OCI-LY1 (cell line): ENCODE measurements around the gene RASGEF1B.

ENCODE experiments used
- H2AFZ ChIP-seq: fragments of 200-600 bp; sonication (generic), shearing (Covaris generic); 2 replicates; pipeline ENCODE4 v1.6.0; 2014; ENCODE audit warnings: antibody characterized with exemption, mild to moderate bottlenecking, low read length
- H3F3A ChIP-seq: fragments of 200-600 bp; sonication (generic), shearing (Covaris generic); 2 replicates; pipeline ENCODE4 v1.6.0; 2014; ENCODE audit warnings: mild to moderate bottlenecking, antibody characterized with exemption, low read length, moderate library complexity; ENCODE audit not compliant: insufficient read depth
- H3K27ac ChIP-seq: fragments of 200-600 bp; sonication (generic); 2 replicates; pipeline ENCODE4 v1.5.1; 2014; ENCODE audit warnings: low read length, mixed run types, mild to moderate bottlenecking, low read depth; ENCODE audit not compliant: poor library complexity, severe bottlenecking
- H3K27me3 ChIP-seq: fragments of 200-600 bp; sonication (generic); 2 replicates; pipeline ENCODE4 v1.6.0; 2014; ENCODE audit warnings: antibody characterized with exemption, mild to moderate bottlenecking, low read length, moderate library complexity; ENCODE audit not compliant: insufficient read depth
- H3K36me3 ChIP-seq: fragments of 200-600 bp; sonication (generic); 2 replicates; pipeline ENCODE4 v1.6.1; 2014; ENCODE audit warnings: mild to moderate bottlenecking, antibody characterized with exemption, low read length, moderate library complexity, mixed read lengths; ENCODE audit not compliant: insufficient read depth
- H3K4me1 ChIP-seq: fragments of 200-600 bp; sonication (generic); 2 replicates; pipeline ENCODE4 v1.5.1; 2014; ENCODE audit warnings: mild to moderate bottlenecking, low read length, moderate library complexity; ENCODE audit not compliant: insufficient read depth, severe bottlenecking
- H3K4me2 ChIP-seq: fragments of 200-600 bp; sonication (generic), shearing (Covaris generic); 2 replicates; pipeline ENCODE4 v1.6.1; 2014; ENCODE audit warnings: low read length
- H3K4me3 ChIP-seq: fragments of 200-600 bp; sonication (generic); 2 replicates; pipeline ENCODE4 v1.5.1; 2014; ENCODE audit warnings: low read length, low read depth, mild to moderate bottlenecking, mixed read lengths; ENCODE audit not compliant: poor library complexity, severe bottlenecking
- H3K79me2 ChIP-seq: fragments of 200-600 bp; shearing (Covaris generic); 2 replicates; pipeline ENCODE4 v1.6.1; 2016; ENCODE audit warnings: mixed run types, low read length, mixed read lengths; ENCODE audit not compliant: insufficient read depth
- H3K9ac ChIP-seq: fragments of 200-600 bp; sonication (generic), shearing (Covaris generic); 2 replicates; pipeline ENCODE4 v1.6.1; 2014; ENCODE audit warnings: mild to moderate bottlenecking, low read length, mixed read lengths
- H3K9me2 ChIP-seq: fragments of 200-600 bp; sonication (generic), shearing (Covaris generic); 2 replicates; pipeline ENCODE4 v1.6.1; 2014; ENCODE audit warnings: low read depth, mild to moderate bottlenecking, low read length, mixed read lengths
- H3K9me3 ChIP-seq: fragments of 200-600 bp; shearing (Covaris generic); 2 replicates; pipeline ENCODE4 v1.6.1; 2014; ENCODE audit warnings: low read length, mixed read lengths
- H4K20me1 ChIP-seq: fragments of 200-600 bp; sonication (generic), shearing (Covaris generic); 2 replicates; pipeline ENCODE4 v1.6.0; 2016; ENCODE audit warnings: mild to moderate bottlenecking, low read length; ENCODE audit not compliant: insufficient read depth
- EZH2 ChIP-seq: fragments of 200-600 bp; sonication (generic), shearing (Covaris generic); IDR thresholded peaks from 2 replicates; pipeline ENCODE4 v1.8.0; 2017; ENCODE audit warnings: borderline replicate concordance, mixed run types, mild to moderate bottlenecking, antibody characterized with exemption, low read length, moderate library complexity, mixed read lengths
- TF ChIP-seq, protein P1 (sequence below): fragments of 200-600 bp; sonication (generic), shearing (Covaris generic); IDR thresholded peaks from 2 replicates; pipeline ENCODE4 v1.5.1; 2017; ENCODE audit warnings: mild to moderate bottlenecking, antibody characterized with exemption, low read length, moderate library complexity, mixed read lengths

RASGEF1B gene

DNA sequence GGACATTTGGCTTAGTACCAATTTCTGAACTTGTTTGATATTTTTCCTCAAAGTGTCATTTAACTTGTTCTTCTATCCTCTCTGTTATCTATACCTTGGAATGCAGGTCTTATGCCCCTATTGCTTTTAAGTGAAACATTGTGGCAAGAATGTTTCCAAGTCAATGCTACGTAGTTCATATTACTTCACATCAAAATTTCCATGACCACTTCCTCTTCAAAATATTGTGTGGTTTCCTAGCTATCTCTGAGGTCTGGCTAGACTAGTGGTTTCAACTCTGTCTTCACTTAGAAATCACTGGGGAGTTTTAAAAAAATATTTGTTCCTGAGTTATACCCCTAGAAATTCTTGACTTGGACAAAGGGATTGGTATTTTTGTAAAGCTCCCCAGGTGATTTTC, 20.2 kb upstream of the RASGEF1B start:
- H4K20me1 ChIP-seq = no peaks in the 10 kb centered on the region
- peak overlapping the region; percentile 55 for H3K27ac ChIP-seq
- H3K4me2 ChIP-seq = no peak overlapping the region
- H3K9ac ChIP-seq = no peak overlapping the region
- no peak overlapping the region for H3K4me3 ChIP-seq
- no peaks in the 10 kb centered on the region for H3K79me2 ChIP-seq
- peaks cover 30% of the 10 kb centered on the region for H3K4me1 ChIP-seq
- no peaks in the 10 kb centered on the region for H3K36me3 ChIP-seq
- H3K9me2 ChIP-seq = no peaks in the 10 kb centered on the region
- H3K9me3 ChIP-seq = 0 out of 2 replicates have a peak, but pooled peaks cover 5% of the 10 kb centered on the region
- TF ChIP-seq, protein P1, sequence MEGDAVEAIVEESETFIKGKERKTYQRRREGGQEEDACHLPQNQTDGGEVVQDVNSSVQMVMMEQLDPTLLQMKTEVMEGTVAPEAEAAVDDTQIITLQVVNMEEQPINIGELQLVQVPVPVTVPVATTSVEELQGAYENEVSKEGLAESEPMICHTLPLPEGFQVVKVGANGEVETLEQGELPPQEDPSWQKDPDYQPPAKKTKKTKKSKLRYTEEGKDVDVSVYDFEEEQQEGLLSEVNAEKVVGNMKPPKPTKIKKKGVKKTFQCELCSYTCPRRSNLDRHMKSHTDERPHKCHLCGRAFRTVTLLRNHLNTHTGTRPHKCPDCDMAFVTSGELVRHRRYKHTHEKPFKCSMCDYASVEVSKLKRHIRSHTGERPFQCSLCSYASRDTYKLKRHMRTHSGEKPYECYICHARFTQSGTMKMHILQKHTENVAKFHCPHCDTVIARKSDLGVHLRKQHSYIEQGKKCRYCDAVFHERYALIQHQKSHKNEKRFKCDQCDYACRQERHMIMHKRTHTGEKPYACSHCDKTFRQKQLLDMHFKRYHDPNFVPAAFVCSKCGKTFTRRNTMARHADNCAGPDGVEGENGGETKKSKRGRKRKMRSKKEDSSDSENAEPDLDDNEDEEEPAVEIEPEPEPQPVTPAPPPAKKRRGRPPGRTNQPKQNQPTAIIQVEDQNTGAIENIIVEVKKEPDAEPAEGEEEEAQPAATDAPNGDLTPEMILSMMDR = no peak
- TF ChIP-seq EZH2 = no peak
- H2AFZ ChIP-seq = no peak overlapping the region
- no peaks in the 10 kb centered on the region for H3K27me3 ChIP-seq
- peaks cover 3% of the 10 kb centered on the region; the same call in 1 of the 2 replicates for H3F3A ChIP-seq

DNA sequence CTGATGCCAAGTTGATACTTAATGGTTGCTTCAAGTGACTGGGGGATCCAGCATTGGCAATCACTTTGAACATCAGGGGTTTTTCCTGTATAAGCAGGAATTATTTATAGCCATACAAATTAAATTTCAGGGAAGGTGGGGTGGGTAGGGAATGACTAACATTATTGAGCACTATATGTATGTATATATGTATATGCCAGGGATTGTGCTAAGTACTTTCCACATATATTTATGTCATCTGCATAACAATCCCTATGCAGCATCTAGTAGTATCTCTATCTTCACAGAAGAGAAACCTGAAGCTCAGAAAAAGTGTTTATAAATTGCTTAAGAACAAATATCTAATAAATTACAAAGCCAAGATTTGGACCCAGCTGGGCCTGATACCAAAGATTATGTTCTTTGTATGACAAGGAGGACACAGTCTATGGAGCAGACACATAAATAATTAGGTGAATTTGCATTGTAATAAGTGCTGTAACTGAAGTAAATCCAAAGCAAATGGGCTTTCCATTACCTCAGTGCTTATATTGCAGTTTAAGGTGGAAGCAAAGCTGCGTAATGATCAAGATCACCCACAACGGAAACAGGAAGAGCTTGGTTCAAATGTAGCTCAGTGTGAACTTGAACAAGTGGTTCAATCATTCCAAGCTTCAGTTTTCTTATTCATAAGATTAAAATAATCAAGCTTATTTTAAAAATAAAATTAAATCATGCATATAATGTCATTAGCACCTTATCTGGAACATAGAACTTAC, 18.9 kb upstream of the RASGEF1B start:
- no peak overlapping the region for H3K9ac ChIP-seq
- no peak for TF ChIP-seq EZH2
- H3K36me3 ChIP-seq = no peaks in the 10 kb centered on the region
- no peaks in the 10 kb centered on the region for H4K20me1 ChIP-seq
- H3K27me3 ChIP-seq = no peaks in the 10 kb centered on the region
- H3K4me1 ChIP-seq = peaks cover 30% of the 10 kb centered on the region
- 0 out of 2 replicates have a peak, but pooled peaks cover 5% of the 10 kb centered on the region for H3K9me3 ChIP-seq
- no peak overlapping the region for H2AFZ ChIP-seq
- no peak overlapping the region for H3K4me3 ChIP-seq
- H3K27ac ChIP-seq = no peak overlapping the region
- H3K9me2 ChIP-seq = no peaks in the 10 kb centered on the region
- no peak overlapping the region for H3K4me2 ChIP-seq
- H3K79me2 ChIP-seq = no peaks in the 10 kb centered on the region
- H3F3A ChIP-seq = peaks cover 3% of the 10 kb centered on the region; the same call in 1 of the 2 replicates

DNA sequence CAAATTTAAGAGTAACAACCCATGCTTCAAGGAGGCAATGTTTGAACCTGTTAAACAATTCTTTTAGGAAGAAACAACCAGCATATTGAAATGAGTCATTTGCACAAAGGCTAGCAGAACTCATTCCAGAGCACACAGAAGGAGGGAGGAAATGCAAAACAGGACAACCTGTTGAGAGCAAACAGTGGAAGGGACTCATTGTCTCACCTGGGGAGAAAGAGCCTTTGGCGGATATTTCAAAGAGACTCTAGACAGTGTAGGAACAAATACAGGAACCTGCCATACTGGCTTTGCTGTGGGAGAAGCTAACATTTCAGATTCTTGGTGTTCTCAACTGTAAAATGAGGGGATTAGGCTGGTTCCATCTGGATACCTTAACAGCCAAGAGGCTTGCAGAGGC, 14.8 kb upstream of the RASGEF1B start:
- Histone ChIP-seq H3K4me1 (peaks cover 6% of the 10 kb centered on the region), H3K4me2 (no peak overlapping the region)
- no peak for TF ChIP-seq EZH2
- TF ChIP-seq, protein P1 = no peak

More for the DNA sequence above, 14.8 kb upstream of the RASGEF1B start:
- Histone ChIP-seq H3K9ac (no peak overlapping the region), H3K4me3 (no peak overlapping the region), H3K9me2 (no peaks in the 10 kb centered on the region), H3K27me3 (no peaks in the 10 kb centered on the region), H3K27ac (no peak overlapping the region), H4K20me1 (no peaks in the 10 kb centered on the region), H3K9me3 (0 out of 2 replicates have a peak, but pooled peaks cover 5% of the 10 kb centered on the region), H3K36me3 (no peaks in the 10 kb centered on the region), H3K79me2 (no peaks in the 10 kb centered on the region), H2AFZ (no peak overlapping the region), H3F3A (no peaks in the 10 kb centered on the region)
